ENCODE data around the gene SMIM20. TPM values are rescaled to one million over a fixed set of nuclear protein-coding genes. Genes with fewer than 3 reads are reported as not detected.
A peak's percentile ranks its signal among the peaks of the same experiment; 100 is the strongest.

Gene SMIM20
- total RNA-seq, 2 experiments from 2014 or later, result 21.3 to 26.9 TPM

DNA sequence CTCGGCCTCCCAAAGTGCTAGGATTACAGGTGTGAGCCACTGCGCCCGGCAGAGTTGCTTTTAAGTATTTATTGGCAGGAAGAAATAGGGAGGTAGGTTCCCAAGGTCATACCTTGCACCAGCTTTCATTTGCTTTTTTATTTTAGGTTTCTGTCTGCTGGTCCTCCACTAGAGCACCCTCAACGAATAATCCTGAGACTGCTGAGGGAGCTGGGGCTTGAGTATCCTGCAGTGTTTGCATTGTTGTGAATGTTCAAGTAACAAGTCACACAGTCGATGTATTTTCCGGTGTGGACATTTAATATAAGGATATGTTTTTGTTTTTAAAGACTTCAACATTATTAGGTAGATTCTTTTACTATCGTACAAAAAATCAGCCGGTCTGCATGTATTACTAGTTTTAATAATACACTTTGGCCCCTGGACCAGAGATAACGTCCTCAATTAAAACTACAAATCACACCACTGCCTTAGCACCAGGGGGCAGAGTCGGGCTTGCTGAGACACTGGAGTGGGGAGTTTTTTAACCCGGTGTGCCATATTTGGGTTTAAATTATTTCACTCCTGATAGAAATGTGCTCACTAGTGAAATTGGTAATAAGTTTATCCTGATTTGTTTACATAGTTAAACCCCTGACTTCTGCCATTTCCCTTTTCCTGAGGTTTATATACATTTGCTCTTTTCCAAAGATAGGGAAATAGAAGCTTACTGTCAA, 11.6 kb downstream of the SMIM20 start:
- peaks cover 19% of the 10 kb centered on the region for H3K36me3 Mint-ChIP-seq (ENCODE audit: low read depth)
- ChIA-PET CTCF (interaction anchor here (0.6 to 3.2 kb wide), 7 partner anchors 9 to 63 kb away, joined by 3 to 21 read pairs (median 5); no protein-coding TSS in a partner anchor), POLR2A (interaction anchor here (1.2 kb wide), 1 partner anchor 11 kb away, joined by 3 read pairs; the partner anchor contains the start of gene SMIM20)
- no peaks in the 10 kb centered on the region for H3K9me3 Mint-ChIP-seq
- H3K27ac Mint-ChIP-seq, result no peak overlapping the region
- intact Hi-C loops (cut with micrococcal nuclease), result no loop called here
- peaks cover 8% of the 10 kb centered on the region for H3K4me1 Mint-ChIP-seq (ENCODE audit: low read depth)
- no peaks in the 10 kb centered on the region for H3K27me3 Mint-ChIP-seq
- TF ChIP-seq, protein P1, sequence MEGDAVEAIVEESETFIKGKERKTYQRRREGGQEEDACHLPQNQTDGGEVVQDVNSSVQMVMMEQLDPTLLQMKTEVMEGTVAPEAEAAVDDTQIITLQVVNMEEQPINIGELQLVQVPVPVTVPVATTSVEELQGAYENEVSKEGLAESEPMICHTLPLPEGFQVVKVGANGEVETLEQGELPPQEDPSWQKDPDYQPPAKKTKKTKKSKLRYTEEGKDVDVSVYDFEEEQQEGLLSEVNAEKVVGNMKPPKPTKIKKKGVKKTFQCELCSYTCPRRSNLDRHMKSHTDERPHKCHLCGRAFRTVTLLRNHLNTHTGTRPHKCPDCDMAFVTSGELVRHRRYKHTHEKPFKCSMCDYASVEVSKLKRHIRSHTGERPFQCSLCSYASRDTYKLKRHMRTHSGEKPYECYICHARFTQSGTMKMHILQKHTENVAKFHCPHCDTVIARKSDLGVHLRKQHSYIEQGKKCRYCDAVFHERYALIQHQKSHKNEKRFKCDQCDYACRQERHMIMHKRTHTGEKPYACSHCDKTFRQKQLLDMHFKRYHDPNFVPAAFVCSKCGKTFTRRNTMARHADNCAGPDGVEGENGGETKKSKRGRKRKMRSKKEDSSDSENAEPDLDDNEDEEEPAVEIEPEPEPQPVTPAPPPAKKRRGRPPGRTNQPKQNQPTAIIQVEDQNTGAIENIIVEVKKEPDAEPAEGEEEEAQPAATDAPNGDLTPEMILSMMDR (IDR thresholded peaks at IDR 0.05), result peak; percentile 48
- no peak overlapping the region for H3K4me3 Mint-ChIP-seq
- peak; percentile 61 for ATAC-seq
- DNase-seq, result peak; percentile 50

DNA sequence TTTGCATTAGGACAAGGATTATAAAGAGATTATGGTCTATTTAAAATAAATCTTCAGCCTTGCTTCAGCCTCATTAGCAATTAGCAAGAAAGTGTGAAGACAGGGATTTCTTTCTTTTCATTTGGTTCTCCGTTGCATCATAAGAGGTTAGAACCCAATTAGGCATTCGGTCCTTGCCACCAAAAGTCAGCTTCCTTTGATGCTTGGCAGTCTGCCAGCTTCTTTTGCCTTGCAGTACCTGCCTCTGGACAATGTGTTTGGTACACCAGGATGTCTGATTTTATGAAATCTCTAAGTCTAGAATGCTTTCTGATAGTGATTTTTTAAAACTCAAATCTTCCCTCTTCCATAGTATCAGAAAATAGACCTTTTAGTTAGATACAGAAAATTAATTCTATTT, 12.4 kb downstream of the SMIM20 start:
- Mint-ChIP-seq H3K9me3 (no peaks in the 10 kb centered on the region), H3K4me3 (no peak overlapping the region), H3K36me3 (ENCODE audit: low read depth) (peaks cover 14% of the 10 kb centered on the region), H3K27ac (no peak overlapping the region), H3K27me3 (no peaks in the 10 kb centered on the region), H3K4me1 (ENCODE audit: low read depth) (peaks cover 4% of the 10 kb centered on the region)
- POLR2A ChIA-PET, result no interaction called here
- CTCF ChIA-PET, result interaction anchor here (0.6 to 3.2 kb wide), 6 partner anchors 9 to 63 kb away, joined by 3 to 21 read pairs (median 6); no protein-coding TSS in a partner anchor
- DNase-seq (peak; percentile 32), ATAC-seq (no peak)
- intact Hi-C loops (cut with micrococcal nuclease), result no loop called here
- TF ChIP-seq, protein P1 (IDR thresholded peaks at IDR 0.05), result no peak

DNA sequence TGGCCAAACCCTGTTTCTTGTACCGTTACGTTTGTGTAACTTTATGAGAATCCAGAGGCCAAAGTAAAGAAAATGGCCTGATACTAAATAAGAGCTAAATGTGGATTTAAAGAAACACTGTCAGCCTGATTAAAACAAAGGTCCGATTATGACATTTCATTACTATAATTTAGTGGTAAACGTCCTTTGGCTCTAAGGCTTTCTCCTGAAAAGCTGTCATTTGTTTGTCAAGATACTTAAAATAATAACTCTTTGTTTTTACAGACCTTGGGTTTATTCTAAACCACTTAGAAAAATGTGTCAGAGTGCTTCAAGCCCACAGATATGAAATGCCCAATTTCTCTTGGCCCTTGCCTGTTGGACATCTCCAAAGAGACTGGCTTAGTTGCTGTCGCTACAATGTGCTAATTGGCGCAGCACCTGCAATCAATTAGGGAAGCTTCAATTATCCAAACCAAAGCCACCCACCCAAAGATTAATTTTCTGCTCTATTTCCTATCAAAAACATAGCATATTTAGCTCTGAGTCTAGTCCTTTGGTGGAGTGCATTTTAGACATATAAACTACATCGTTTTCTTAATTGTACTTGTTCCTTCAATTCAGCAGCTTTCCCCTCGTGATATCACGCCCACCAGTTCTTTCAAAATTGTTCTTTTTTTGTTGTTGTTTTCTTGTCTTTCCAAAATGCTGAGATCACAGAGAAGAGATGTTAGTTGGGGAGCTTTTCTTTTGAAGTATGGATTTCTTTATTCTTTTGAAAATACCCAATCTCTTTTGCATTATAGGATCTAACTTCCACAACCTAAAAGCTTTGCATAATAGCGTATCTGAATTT, 13.6 kb downstream of the SMIM20 start:
- TF ChIP-seq, protein P1 (IDR thresholded peaks at IDR 0.05), result no peak
- no peak overlapping the region for H3K27ac Mint-ChIP-seq
- H3K4me3 Mint-ChIP-seq, result no peak overlapping the region
- ChIA-PET POLR2A (interaction anchor here (1.0 kb wide), 1 partner anchor 12 kb away, joined by 3 read pairs; no protein-coding TSS in a partner anchor), CTCF (interaction anchor here (1.1 to 3.3 kb wide), 7 partner anchors 8 to 72 kb away, joined by 3 to 21 read pairs (median 4); partner anchors contain the start of gene SMIM20)
- no peaks in the 10 kb centered on the region for H3K9me3 Mint-ChIP-seq
- DNase-seq, result no peak
- H3K4me1 Mint-ChIP-seq (ENCODE audit: low read depth), result peaks cover 4% of the 10 kb centered on the region
- no peak for ATAC-seq
- no peaks in the 10 kb centered on the region for H3K27me3 Mint-ChIP-seq
- H3K36me3 Mint-ChIP-seq (ENCODE audit: low read depth), result peaks cover 11% of the 10 kb centered on the region
- intact Hi-C loops (cut with micrococcal nuclease), result no loop called here

DNA sequence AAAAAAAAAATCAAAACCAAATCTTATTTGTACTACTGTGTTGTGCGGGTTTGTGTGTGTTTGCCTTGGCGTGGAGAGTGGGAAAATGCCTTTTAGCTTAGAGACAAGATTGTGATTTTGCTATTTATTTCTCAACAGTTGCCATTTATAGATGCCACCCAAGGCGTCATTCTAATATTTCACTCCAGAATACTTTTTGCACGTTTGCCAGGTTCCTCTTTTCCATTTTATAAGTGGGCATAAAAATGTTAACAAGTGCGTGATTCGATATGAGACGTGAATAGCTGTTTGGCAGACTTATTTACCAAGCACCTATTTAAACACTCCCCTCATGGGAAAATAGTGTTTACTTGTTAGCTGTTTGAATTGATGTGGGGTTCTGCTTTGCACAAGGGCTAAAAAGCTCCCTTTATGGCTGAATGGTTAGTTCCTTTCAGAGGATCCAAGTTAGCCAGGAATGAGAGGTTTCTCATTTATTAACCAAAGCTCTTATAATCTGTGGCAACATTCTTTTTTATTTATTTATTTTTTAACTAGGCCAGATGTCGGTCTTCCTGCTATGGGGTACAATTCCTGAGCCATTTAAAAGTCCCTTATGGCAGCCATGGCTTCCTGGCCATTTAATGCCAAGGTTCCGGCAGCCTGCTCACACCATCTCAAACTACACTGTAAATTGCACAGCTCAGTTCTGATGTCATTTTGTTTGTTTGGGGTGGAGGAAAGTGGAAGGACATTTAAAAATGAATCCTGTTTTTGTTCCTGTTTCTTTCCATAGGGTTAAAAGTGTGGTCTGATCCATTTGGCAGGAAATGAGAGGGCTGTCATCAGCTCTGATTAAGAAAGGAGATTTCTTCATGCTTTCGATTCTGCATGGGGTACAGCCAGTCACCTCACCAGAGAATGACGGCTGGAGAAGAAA, 14.6 kb downstream of the SMIM20 start:
- ChIA-PET CTCF (interaction anchor here (0.8 to 3.3 kb wide), 7 partner anchors 7 to 402 kb away, joined by 3 to 21 read pairs (median 4); partner anchors contain the start of gene SMIM20), POLR2A (interaction anchor here (1.0 kb wide), 1 partner anchor 13 kb away, joined by 3 read pairs; no protein-coding TSS in a partner anchor)
- H3K9me3 Mint-ChIP-seq, result no peaks in the 10 kb centered on the region
- H3K4me1 Mint-ChIP-seq (ENCODE audit: low read depth), result peaks cover 4% of the 10 kb centered on the region
- no peak overlapping the region for H3K4me3 Mint-ChIP-seq
- no peaks in the 10 kb centered on the region for H3K27me3 Mint-ChIP-seq
- no peak for ATAC-seq
- no peak for DNase-seq
- TF ChIP-seq, protein P1 (IDR thresholded peaks at IDR 0.05), result no peak
- H3K36me3 Mint-ChIP-seq (ENCODE audit: low read depth), result peaks cover 11% of the 10 kb centered on the region
- intact Hi-C loops (cut with micrococcal nuclease), result no loop called here
- H3K27ac Mint-ChIP-seq, result no peak overlapping the region

Measured in activated CD8-positive, alpha-beta T cell treated with anti-CD3 and anti-CD28 coated beads for 36 hours (primary cell).